OCI-LY7 (cell line): ENCODE results near the gene PRRX2. TPM values are rescaled to one million over a fixed set of nuclear protein-coding genes. Genes with fewer than 3 reads are reported as not detected.

Source experiments
- BruUV-seq: library from RNA; stranded (reverse); fragments of 400-500 nt; replicated peaks from 2 replicates; lab custom pipeline; 2021; lab: Mats Ljungman, UMichigan
- CTCF ChIA-PET: fragments of 300-600 bp; sonication (Branson Sonifier 250); formaldehyde crosslinking; loops from one replicate; lab custom pipeline; 2022; ENCODE audit warnings: antibody characterized with exemption; ENCODE audit not compliant: unreplicated experiment; lab: Charles Lee
- POLR2A ChIA-PET: fragments of 300-600 bp; sonication (Branson Sonifier 250); formaldehyde crosslinking; loops from one replicate; lab custom pipeline; 2022; ENCODE audit warnings: antibody characterized with exemption; lab: Charles Lee
- DNase-seq: peaks from one replicate; pipeline ENCODE4 v3.0.0-alpha.2; 2015; ENCODE audit warnings: low spot score
- H2AFZ ChIP-seq: fragments of 200-600 bp; sonication (generic), shearing (Covaris generic); 2 replicates; pipeline ENCODE4 v1.6.1; 2014; ENCODE audit warnings: mild to moderate bottlenecking, antibody characterized with exemption, low read length, moderate library complexity
- H3K27ac ChIP-seq: fragments of 200-600 bp; sonication (generic); 2 replicates; pipeline ENCODE4 v1.5.1; 2014; ENCODE audit warnings: mixed run types, low read depth, mild to moderate bottlenecking, moderate library complexity, low read length, inconsistent platforms; ENCODE audit not compliant: poor library complexity, severe bottlenecking
- H3K36me3 ChIP-seq: fragments of 200-600 bp; sonication (generic); 2 replicates; pipeline ENCODE4 v1.6.1; 2014; ENCODE audit warnings: mild to moderate bottlenecking, antibody characterized with exemption, low read length, moderate library complexity, mixed read lengths; ENCODE audit not compliant: insufficient read depth
- H3K4me1 ChIP-seq: fragments of 200-600 bp; sonication (generic); 2 replicates; pipeline ENCODE4 v1.5.1; 2014; ENCODE audit warnings: mild to moderate bottlenecking, low read length; ENCODE audit not compliant: insufficient read depth, poor library complexity, severe bottlenecking
- H3K4me2 ChIP-seq: fragments of 200-600 bp; sonication (generic); 2 replicates; pipeline ENCODE4 v1.6.1; 2014; ENCODE audit warnings: mild to moderate bottlenecking, low read length
- H3K4me3 ChIP-seq: fragments of 200-600 bp; sonication (generic); 2 replicates; pipeline ENCODE4 v1.5.1; 2014; ENCODE audit warnings: mild to moderate bottlenecking, low read depth, low read length; ENCODE audit not compliant: poor library complexity, severe bottlenecking
- H3K79me2 ChIP-seq: fragments of 200-600 bp; sonication (generic); 2 replicates; pipeline ENCODE4 v1.6.1; 2016; ENCODE audit warnings: low read depth, mild to moderate bottlenecking, low read length, moderate library complexity, mixed read lengths; ENCODE audit not compliant: insufficient read depth
- H3K9me2 ChIP-seq: fragments of 200-600 bp; sonication (generic); 2 replicates; pipeline ENCODE4 v1.6.1; 2016; ENCODE audit warnings: mild to moderate bottlenecking, low read length, mixed read lengths; ENCODE audit not compliant: insufficient read depth
- H3K9me3 ChIP-seq: fragments of 200-600 bp; sonication (generic); 2 replicates; pipeline ENCODE4 v1.6.1; 2014; ENCODE audit warnings: mild to moderate bottlenecking, mixed run types, low read length, mixed read lengths
- H4K20me1 ChIP-seq: fragments of 200-600 bp; sonication (generic); 2 replicates; pipeline ENCODE4 v1.6.1; 2014; ENCODE audit warnings: mild to moderate bottlenecking, antibody characterized with exemption, low read length, moderate library complexity, mixed read lengths; ENCODE audit not compliant: insufficient read depth
- CTCF ChIP-seq: fragments of 200-600 bp; sonication (generic); conservative IDR thresholded peaks from 2 replicates; pipeline ENCODE4 v1.5.1; 2014; ENCODE audit warnings: mild to moderate bottlenecking, antibody characterized with exemption, low read length, moderate library complexity, mixed read lengths
- EZH2phosphoT487 ChIP-seq: fragments of 200-600 bp; sonication (generic); IDR thresholded peaks from 2 replicates; pipeline ENCODE4 v1.6.1; 2018; ENCODE audit warnings: low read depth, borderline replicate concordance, mild to moderate bottlenecking, mixed run types, antibody characterized with exemption, low read length, moderate library complexity, mixed read lengths
- intact Hi-C: fragments of 100-400 bp; cut with micrococcal nuclease; formaldehyde crosslinking; loops from one replicate; pipeline ENCODE4 v1.10.0; 2022; ENCODE audit not compliant: unreplicated experiment
- total RNA-seq, 2 experiments: library from RNA; depleted of rRNA in 1 of 2; stranded (reverse); fragments of >200 nt in 1 of 2; shearing (Covaris generic) in 1 of 2; gene quantifications; 2 replicates each; pipeline ENCODE4 v1.2.3, GENCODE V29; 2014 to 2022

Gene PRRX2
- total RNA-seq, 2 experiments from 2014 or later: not detected

DNA sequence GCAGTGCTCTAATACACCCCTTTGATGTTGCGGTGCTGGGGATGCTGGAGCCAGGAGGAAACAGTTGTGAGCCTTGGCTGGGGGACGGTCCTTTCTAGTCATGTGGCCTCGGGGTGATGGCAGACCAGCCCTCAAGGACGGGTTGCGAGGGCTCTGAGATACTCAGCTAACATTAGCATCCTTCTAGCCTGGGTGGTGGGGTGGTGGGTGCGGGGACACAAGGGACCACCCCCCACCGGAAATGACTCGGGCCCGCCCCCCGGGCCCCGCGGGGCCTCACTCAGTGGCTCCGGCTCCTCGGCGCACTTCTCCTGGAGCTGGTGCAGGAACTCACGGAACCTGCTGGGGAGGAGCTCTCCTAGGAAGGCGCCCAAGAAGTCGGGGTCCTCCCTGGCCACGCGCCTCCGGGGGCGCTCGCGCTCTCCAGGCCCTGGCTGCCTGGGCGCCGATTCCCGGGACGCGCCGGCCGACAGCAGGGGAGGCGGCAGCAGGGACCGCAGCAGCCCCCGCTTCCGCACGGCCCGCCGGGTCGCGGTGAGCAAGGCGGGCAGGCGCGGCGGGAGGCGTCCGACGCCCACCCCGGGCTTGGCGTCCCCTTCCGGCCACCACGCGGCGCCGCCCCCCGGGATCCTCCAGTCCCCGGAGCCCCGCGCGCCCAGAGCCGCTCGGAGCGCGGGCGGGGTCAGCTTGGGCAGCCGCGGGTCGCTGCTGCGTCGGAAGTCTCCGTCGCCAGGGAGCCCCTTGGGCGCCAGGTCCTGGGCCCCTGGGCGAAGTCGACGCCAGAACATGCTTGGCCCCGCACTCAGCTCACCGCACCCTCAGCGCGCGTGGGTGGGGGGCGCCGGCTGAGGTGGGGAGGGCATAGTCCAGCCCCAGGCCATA is 45.4 kb upstream of the PRRX2 start:
- H3K36me3 ChIP-seq: no peaks in the 10 kb centered on the region
- no peaks in the 10 kb centered on the region for H3K79me2 ChIP-seq
- ChIA-PET POLR2A (no interaction called here), CTCF (no interaction called here)
- no peak overlapping the region for H3K4me2 ChIP-seq
- BruUV-seq: no TSS peak
- no peaks in the 10 kb centered on the region for H4K20me1 ChIP-seq
- H3K4me3 ChIP-seq: no peak overlapping the region
- H3K4me1 ChIP-seq: peaks cover 13% of the 10 kb centered on the region
- intact Hi-C loops: no loop called here
- no peak overlapping the region for H3K27ac ChIP-seq
- TF ChIP-seq CTCF (no peak), EZH2phosphoT487 (no peak)
- no peaks in the 10 kb centered on the region for H3K9me3 ChIP-seq
- DNase-seq: no peak
- H3K9me2 ChIP-seq: no peaks in the 10 kb centered on the region
- H2AFZ ChIP-seq: no peak overlapping the region

DNA sequence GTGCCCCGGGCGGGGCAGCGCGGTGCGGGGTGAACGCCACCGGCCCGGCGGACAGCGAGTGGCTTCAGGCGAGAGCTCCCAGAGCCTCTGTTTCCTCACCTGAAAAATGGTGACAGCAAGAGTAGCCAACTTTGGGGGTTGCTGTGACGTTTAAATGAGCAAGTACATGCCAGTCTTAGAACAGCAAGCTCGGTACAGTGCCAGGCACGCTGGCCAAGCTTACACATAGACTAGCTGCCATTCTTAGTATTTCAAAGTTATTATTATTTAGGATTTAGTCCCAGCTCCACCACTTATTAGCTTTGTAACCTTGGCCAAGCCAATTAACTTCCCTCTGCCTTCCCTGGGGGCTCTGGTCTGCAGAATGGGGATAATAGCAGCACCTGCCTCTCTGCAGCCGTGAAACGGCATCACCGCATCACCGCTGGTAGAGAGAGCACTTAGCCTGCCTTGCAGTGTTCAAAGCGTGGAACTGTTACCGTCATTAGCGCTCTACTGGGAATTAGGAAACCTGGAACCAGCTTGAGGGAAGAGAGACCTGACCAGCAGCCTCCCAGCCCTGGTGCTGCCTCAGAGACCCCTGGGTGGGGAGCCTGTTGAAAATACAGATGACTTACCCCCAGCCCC is 44.7 kb upstream of the PRRX2 start, which contains the start of gene C9orf50:
C9orf50 (minus strand) TSS at position 433 of the 627 bp plus-strand sequence. CDS start 527 bp downstream, outside the sequence.
- no peaks in the 10 kb centered on the region for H3K9me2 ChIP-seq
- no peak within 1 kb of the TSS for H2AFZ ChIP-seq
- intact Hi-C loops: no loop called here
- CTCF ChIA-PET: interaction anchor here (0.6 kb wide), 1 partner anchor 160 kb away, joined by 4 read pairs; no protein-coding TSS in a partner anchor
- no peaks in the 10 kb centered on the region for H4K20me1 ChIP-seq
- no peak within 1 kb of the TSS for H3K27ac ChIP-seq
- TF ChIP-seq CTCF (no peak), EZH2phosphoT487 (no peak)
- H3K9me3 ChIP-seq: no peaks in the 10 kb centered on the region
- H3K79me2 ChIP-seq: no peaks in the 10 kb centered on the region
- H3K4me3 ChIP-seq: no peak within 1 kb of the TSS
- H3K4me1 ChIP-seq: peaks cover 19% of the 10 kb centered on the region
- POLR2A ChIA-PET: no interaction called here
- H3K36me3 ChIP-seq: no peaks in the 10 kb centered on the region
- no peak within 1 kb of the TSS for H3K4me2 ChIP-seq
- BruUV-seq: no TSS peak
- no peak for DNase-seq
